Measurements from ENCODE around the gene GPR50. TPM values are rescaled to one million over a fixed set of nuclear protein-coding genes. Genes with fewer than 3 reads are reported as not detected.

The GPR50 gene
- total RNA-seq = not detected in 3 replicates
- long read RNA-seq = 0 reads

DNA sequence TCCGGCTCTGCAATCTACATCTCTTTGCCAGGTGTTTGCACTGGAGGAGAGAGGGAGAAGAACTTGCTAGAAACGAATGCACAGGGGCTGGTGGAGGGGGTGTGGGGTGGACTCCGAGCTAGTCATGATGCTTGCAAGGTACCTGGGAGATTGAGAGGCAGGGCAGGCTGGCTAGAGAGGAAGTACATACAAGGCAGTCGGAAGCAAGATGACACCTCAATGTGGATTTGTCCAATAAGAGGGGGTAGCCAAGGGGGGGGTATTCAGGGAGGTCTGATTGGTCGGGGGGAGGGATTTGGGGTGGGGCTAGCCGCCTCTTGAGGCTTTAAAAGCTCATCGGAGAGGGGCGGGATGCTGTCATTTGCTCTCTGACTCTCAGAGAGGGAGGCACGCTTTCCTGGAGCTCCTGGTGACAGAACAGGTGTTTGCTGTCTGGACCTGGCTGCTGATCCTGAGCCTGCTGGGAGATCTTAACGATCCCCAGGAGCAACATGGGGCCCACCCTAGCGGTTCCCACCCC is at the start of gene GPR50:
TSS of gene GPR50 (plus strand) at position 354 of the 520 bp plus-strand sequence. CDS start at position 492, 138 bp downstream.
- Mint-ChIP-seq H3K27me3 (ENCODE audit: low read depth) (peaks cover 53% of the 10 kb centered on the region), H3K36me3 (ENCODE audit: low read depth) (no peaks in the 10 kb centered on the region), H3K27ac (ENCODE audit: unreplicated experiment) (no peak within 1 kb of the TSS), H3K4me1 (ENCODE audit: low read depth) (peaks cover 16% of the 10 kb centered on the region), H3K4me3 (ENCODE audit: unreplicated experiment) (peak within 1 kb of the TSS; percentile 28), H3K9me3 (ENCODE audit: low read depth) (peaks cover 23% of the 10 kb centered on the region)
- no peak for TF ChIP-seq CTCF (IDR thresholded peaks at IDR 0.05)
- DNase-seq (ENCODE audit: low spot score) = no peak

GRCh38 chrX:151132531-151132930 is 43.9 kb upstream of the GPR50 start:
- no peak overlapping the region for H3K27ac Mint-ChIP-seq (ENCODE audit: unreplicated experiment)
- H3K36me3 Mint-ChIP-seq (ENCODE audit: low read depth) = no peaks in the 10 kb centered on the region
- peaks cover 12% of the 10 kb centered on the region for H3K9me3 Mint-ChIP-seq (ENCODE audit: low read depth)
- no peaks in the 10 kb centered on the region for H3K4me1 Mint-ChIP-seq (ENCODE audit: low read depth)
- no peak for TF ChIP-seq CTCF (IDR thresholded peaks at IDR 0.05)
- no peak overlapping the region for H3K4me3 Mint-ChIP-seq (ENCODE audit: unreplicated experiment)
- DNase-seq (ENCODE audit: low spot score) = no peak
- no peaks in the 10 kb centered on the region for H3K27me3 Mint-ChIP-seq (ENCODE audit: low read depth)

DNA sequence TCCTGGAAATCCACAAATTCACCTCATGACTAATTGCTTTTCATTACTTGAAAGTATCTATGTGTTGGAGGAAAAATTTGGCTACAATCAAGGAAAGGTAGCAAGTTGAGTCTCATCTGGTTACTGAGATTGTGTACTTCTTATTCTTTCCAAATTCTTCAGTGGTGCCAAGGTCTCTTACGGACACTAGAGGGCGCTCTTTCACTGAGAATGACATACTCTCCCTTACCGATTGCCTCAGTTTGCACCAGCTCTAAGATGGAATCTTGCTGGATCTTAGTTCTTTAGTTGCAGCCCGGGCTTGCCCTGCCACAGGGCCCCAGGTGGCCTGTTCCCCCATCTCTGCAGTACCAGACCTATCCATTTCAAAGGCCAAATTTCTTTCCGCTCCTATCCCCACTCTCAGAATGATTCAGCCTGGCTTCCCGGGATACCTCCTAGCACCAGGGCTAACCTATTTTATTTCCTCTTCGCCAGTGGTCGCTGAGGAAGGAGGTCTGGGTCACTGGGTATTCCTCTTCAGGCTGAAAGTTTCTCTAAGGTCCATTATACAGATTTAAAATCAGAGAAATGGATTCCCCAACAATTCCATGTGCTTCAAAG is 24.6 kb upstream of the GPR50 start:
- no peak overlapping the region for H3K4me3 Mint-ChIP-seq (ENCODE audit: unreplicated experiment)
- peak overlapping the region; percentile 46 for H3K27ac Mint-ChIP-seq (ENCODE audit: unreplicated experiment)

GRCh38 chrX:151153086-151153485 is 23.3 kb upstream of the GPR50 start:
- peaks cover 17% of the 10 kb centered on the region for H3K27me3 Mint-ChIP-seq (ENCODE audit: low read depth)
- DNase-seq (ENCODE audit: low spot score) = no peak

More for the DNA sequence above, 24.6 kb upstream of the GPR50 start:
- no peak for DNase-seq (ENCODE audit: low spot score)
- H3K4me1 Mint-ChIP-seq (ENCODE audit: low read depth) = no peaks in the 10 kb centered on the region
- peaks cover 21% of the 10 kb centered on the region for H3K27me3 Mint-ChIP-seq (ENCODE audit: low read depth)
- no peaks in the 10 kb centered on the region for H3K9me3 Mint-ChIP-seq (ENCODE audit: low read depth)
- peak; percentile 85 for TF ChIP-seq CTCF (IDR thresholded peaks at IDR 0.05)
- no peaks in the 10 kb centered on the region for H3K36me3 Mint-ChIP-seq (ENCODE audit: low read depth)

DNA sequence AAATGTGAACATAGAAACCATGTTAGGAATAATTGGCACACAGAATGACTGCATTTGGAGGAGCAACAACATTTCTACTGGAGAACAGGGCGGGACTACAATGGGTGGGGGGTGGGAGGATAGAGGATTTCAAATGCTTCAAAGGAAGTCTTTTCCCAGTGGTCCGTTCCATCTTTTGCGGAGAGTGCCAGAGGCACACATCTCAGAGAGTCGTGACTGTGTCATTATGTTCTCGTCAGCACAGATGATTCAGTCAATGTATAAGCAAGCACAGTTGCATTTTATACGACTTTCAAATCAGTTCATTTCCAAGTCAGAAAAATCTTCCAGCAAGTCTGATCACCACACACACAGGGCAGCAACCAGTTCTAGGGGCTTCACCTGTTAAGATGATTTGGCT is 22.7 kb upstream of the GPR50 start:
- Mint-ChIP-seq H3K9me3 (ENCODE audit: low read depth) (no peaks in the 10 kb centered on the region), H3K4me3 (ENCODE audit: unreplicated experiment) (no peak overlapping the region), H3K4me1 (ENCODE audit: low read depth) (no peaks in the 10 kb centered on the region), H3K27me3 (ENCODE audit: low read depth) (peaks cover 15% of the 10 kb centered on the region), H3K27ac (ENCODE audit: unreplicated experiment) (no peak overlapping the region), H3K36me3 (ENCODE audit: low read depth) (no peaks in the 10 kb centered on the region)
- no peak for TF ChIP-seq CTCF (IDR thresholded peaks at IDR 0.05)
- DNase-seq (ENCODE audit: low spot score) = no peak

More at GRCh38 chrX:151153086-151153485, 23.3 kb upstream of the GPR50 start:
- Mint-ChIP-seq H3K27ac (ENCODE audit: unreplicated experiment) (no peak overlapping the region), H3K36me3 (ENCODE audit: low read depth) (no peaks in the 10 kb centered on the region), H3K9me3 (ENCODE audit: low read depth) (no peaks in the 10 kb centered on the region), H3K4me3 (ENCODE audit: unreplicated experiment) (no peak overlapping the region), H3K4me1 (ENCODE audit: low read depth) (no peaks in the 10 kb centered on the region)
- TF ChIP-seq CTCF (IDR thresholded peaks at IDR 0.05) = peak; percentile 64
